PC-3 (cell line): ENCODE measurements around the gene ETNK2.

Experiments used
- EZH2 ChIP-seq: fragments of 300-600 bp; sonication (generic); IDR thresholded peaks from one replicate; pipeline ENCODE4 v1.6.1; 2017; ENCODE audit warnings: antibody characterized with exemption, mild to moderate bottlenecking, low read length; ENCODE audit not compliant: unreplicated experiment
- TF ChIP-seq, protein P1 (sequence below): fragments of 300-600 bp; sonication (generic); conservative IDR thresholded peaks from 2 replicates; pipeline ENCODE4 v1.5.1; 2017; ENCODE audit warnings: antibody characterized with exemption, low read depth, mild to moderate bottlenecking, low read length

GRCh38 chr1:204166219-204166618 is 14.4 kb upstream of the ETNK2 start, which contains the start of gene REN:
- TF ChIP-seq, protein P1, sequence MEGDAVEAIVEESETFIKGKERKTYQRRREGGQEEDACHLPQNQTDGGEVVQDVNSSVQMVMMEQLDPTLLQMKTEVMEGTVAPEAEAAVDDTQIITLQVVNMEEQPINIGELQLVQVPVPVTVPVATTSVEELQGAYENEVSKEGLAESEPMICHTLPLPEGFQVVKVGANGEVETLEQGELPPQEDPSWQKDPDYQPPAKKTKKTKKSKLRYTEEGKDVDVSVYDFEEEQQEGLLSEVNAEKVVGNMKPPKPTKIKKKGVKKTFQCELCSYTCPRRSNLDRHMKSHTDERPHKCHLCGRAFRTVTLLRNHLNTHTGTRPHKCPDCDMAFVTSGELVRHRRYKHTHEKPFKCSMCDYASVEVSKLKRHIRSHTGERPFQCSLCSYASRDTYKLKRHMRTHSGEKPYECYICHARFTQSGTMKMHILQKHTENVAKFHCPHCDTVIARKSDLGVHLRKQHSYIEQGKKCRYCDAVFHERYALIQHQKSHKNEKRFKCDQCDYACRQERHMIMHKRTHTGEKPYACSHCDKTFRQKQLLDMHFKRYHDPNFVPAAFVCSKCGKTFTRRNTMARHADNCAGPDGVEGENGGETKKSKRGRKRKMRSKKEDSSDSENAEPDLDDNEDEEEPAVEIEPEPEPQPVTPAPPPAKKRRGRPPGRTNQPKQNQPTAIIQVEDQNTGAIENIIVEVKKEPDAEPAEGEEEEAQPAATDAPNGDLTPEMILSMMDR, result no peak
- TF ChIP-seq EZH2, result no peak
